T-cell (primary cell): Measurements from ENCODE around the gene DICER1. TPM values are rescaled to one million over a fixed set of nuclear protein-coding genes. Genes with fewer than 3 reads are reported as not detected.

Experiments used
- ATAC-seq, 4 experiments: fragments of 200-7000 bp in 3 of 4; fragments of 150-1000 bp in 1 of 4; cut with Tn5 transposase; replicated peaks in 1 of 4; 1 replicate in 3 of 4; 2 replicates in 1 of 4; pipeline ENCODE4 v1.10.0; 2021; ENCODE audit warnings: moderate library complexity in 3 of 4, mild to moderate bottlenecking in 2 of 4, moderate number of reproducible peaks in 1 of 4
- CTCF ChIA-PET, 2 donors: fragments of 300-600 bp; sonication (Branson Sonifier 250); formaldehyde crosslinking; loops; one replicate each; lab custom pipeline; 2022; ENCODE audit warnings: antibody characterized with exemption in 2 of 2; lab: Charles Lee
- POLR2A ChIA-PET, 2 donors: fragments of 300-600 bp; sonication (Branson Sonifier 250); formaldehyde crosslinking; loops; one replicate each; lab custom pipeline; 2022; ENCODE audit warnings: antibody characterized with exemption in 2 of 2; lab: Charles Lee
- DNase-seq, 35 experiments: peaks; one replicate each; pipeline versions ENCODE4 v3.0.0 to v3.0.0-alpha.2; 2013 to 2023
- H3K27ac ChIP-seq: one replicate; pipeline ENCODE4 v1.5.1; 2013; ENCODE audit warnings: low read length
- H3K27me3 ChIP-seq, 2 experiments: replicated peaks in 1 of 2; 1 replicate in 1 of 2; 2 replicates in 1 of 2; pipeline versions ENCODE4 v1.6.1 to v1.7.0; 2013; ENCODE audit warnings: low read length in 1 of 2, mixed read lengths in 1 of 2; ENCODE audit not compliant: control insufficient read depth in 2 of 2, insufficient read depth in 2 of 2; ENCODE audit errors: extremely low read depth in 1 of 2
- H3K36me3 ChIP-seq, 2 donors: 1 replicate in 1 of 2; 2 replicates in 1 of 2; pipeline versions ENCODE4 v1.6.1 to v1.7.0; 2013; ENCODE audit warnings: low read length in 1 of 2; ENCODE audit not compliant: control insufficient read depth in 2 of 2, insufficient read depth in 1 of 2; ENCODE audit errors: extremely low read depth in 1 of 2
- H3K4me1 ChIP-seq, 2 experiments: 1 replicate in 1 of 2; 2 replicates in 1 of 2; pipeline versions ENCODE4 v1.6.1 to v1.7.0; 2013; ENCODE audit warnings: low read length in 2 of 2, mixed read lengths in 1 of 2; ENCODE audit not compliant: insufficient read depth in 2 of 2, control insufficient read depth in 1 of 2; ENCODE audit errors: extremely low read depth in 1 of 2
- H3K4me3 ChIP-seq, 2 donors: 1 replicate in 1 of 2; 2 replicates in 1 of 2; pipeline versions ENCODE4 v1.5.1 to v1.7.0; 2013; ENCODE audit warnings: mild to moderate bottlenecking in 2 of 2, low read length in 1 of 2, moderate library complexity in 1 of 2; ENCODE audit not compliant: control insufficient read depth in 1 of 2; ENCODE audit errors: extremely low read depth in 1 of 2
- H3K9me3 ChIP-seq: 2 replicates; pipeline ENCODE4 v1.7.0; 2013
- H3K27ac Mint-ChIP-seq, 2 donors: one replicate each; pipeline ENCODE4 v1.8.0; 2020 to 2021; ENCODE audit warnings: mild to moderate bottlenecking in 2 of 2, mixed read lengths in 2 of 2
- H3K27me3 Mint-ChIP-seq, 2 donors: one replicate each; pipeline ENCODE4 v1.8.0; 2021 to 2022; ENCODE audit warnings: mixed read lengths in 2 of 2
- H3K36me3 Mint-ChIP-seq: one replicate; pipeline ENCODE4 v1.8.0; 2021; ENCODE audit warnings: mixed read lengths
- H3K4me1 Mint-ChIP-seq, 3 donors: one replicate each; pipeline ENCODE4 v1.8.0; 2020 to 2022; ENCODE audit warnings: mixed read lengths in 3 of 3, mild to moderate bottlenecking in 1 of 3
- H3K4me3 Mint-ChIP-seq, 3 donors: one replicate each; pipeline ENCODE4 v1.8.0; 2020 to 2022; ENCODE audit warnings: mild to moderate bottlenecking in 3 of 3, mixed read lengths in 3 of 3, moderate library complexity in 3 of 3
- H3K9me3 Mint-ChIP-seq, 3 donors: one replicate each; pipeline ENCODE4 v1.8.0; 2020 to 2022; ENCODE audit warnings: mixed read lengths in 3 of 3
- WGBS: methylation state at CpG from one replicate; pipeline ENCODE4 v1.1.5; 2013; ENCODE audit warnings: missing lambda C conversion rate; ENCODE audit not compliant: insufficient coverage; 5-methylcytosine and 5-hydroxymethylcytosine counted together
- total RNA-seq, 35 experiments: library from RNA in 6 of 35; stranded (reverse) in 6 of 35; fragments of 120-200 nt in 1 of 35; gene quantifications; one replicate each; pipeline versions ENCODE4 v1.2.1 to v1.2.4 and lab custom pipeline; 2013 to 2026

The DICER1 gene
- total RNA-seq, 5 donors from 2014 or later (not counting 1 experiment from before 2014, with no cell fraction given) = 40.1 to 62.8 (median 57.8) TPM

DNA sequence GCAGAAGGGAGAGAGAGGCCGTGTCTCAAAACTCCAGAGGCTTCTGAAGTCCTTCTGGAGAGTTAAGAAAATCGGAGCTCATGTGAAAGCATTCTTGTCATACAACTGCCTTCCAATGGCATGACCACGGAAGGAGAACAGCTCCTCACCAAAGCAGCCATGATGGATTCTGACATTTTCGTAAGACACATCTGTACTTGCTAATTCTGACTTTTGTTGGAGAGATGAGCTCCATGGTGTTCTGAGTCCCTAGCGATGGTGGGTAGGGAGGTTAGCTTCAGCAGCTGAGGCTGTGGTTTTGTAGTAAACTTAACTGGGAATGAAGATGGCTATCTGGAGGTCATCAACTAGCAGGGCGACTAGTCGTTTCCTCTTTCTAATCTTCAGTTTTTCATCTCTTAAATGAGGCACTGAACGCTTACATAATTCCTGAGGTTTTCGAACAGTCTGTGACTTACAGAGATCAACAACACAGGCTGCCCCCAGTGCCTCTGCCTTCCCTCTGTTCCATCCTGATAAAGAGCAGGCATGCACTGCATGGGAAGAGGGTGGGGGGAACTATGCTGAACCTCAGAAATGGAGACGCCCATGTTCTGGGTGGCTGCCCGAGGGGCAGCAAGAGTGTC is 28.6 kb upstream of the DICER1 start:
- H3K27me3 Mint-ChIP-seq = peaks cover 19 to 34% of the 10 kb centered on the region in 2 donors
- Histone ChIP-seq H3K4me3 (no peak overlapping the region), H3K4me1 (no peaks in the 10 kb centered on the region), H3K36me3 (no peaks in the 10 kb centered on the region), H3K27ac (no peak overlapping the region), H3K27me3 (peaks cover 0 to 31% of the 10 kb centered on the region in 2 experiments), H3K9me3 (no peaks in the 10 kb centered on the region)
- no peak for ATAC-seq
- ChIA-PET POLR2A (no interaction called here), CTCF (no interaction called here)
- peaks cover 3% of the 10 kb centered on the region for H3K36me3 Mint-ChIP-seq
- 24% methylated on average over 3 of the region's 11 CpGs for WGBS
- peaks cover 0 to 5% (median 4%) of the 10 kb centered on the region in 3 donors for H3K9me3 Mint-ChIP-seq
- H3K4me3 Mint-ChIP-seq = no peak overlapping the region
- no peak for DNase-seq
- no peak overlapping the region for H3K27ac Mint-ChIP-seq
- H3K4me1 Mint-ChIP-seq = peaks cover 0 to 2% (median 2%) of the 10 kb centered on the region in 3 donors

DNA sequence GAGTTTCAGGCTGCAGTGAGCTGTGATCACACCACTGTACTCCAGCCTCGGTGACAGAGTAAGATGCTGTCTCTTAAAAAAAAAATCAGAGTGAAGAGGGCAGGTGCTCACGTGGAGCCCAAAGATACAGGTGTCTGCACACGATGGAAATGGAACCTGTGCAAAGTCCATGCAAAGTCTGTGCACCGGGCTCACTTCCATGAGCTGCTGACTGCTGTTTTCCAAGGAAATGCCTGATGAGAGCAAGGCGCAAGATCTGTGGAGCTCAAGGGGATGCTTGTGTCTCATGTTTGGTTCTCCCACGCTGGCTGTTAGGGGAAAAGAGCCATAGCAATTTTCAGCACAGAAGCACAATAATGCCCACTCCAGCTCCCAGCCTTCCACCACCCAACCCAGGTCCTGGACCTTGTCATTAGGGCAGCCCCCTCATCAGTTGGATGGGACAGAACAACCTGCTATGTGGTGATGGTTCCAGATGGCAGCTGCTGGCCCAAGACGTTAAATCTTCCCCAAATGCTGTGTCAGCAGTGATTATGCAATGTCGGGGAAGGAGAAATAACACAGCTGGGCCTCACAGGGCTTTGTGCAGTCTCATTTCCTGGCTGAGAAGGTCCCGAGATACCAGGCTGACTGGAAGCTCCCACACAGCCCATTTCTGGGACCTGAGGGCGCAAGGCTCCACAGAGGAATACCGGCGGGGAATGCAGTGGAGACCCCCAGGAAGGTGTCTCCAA is 27.9 kb upstream of the DICER1 start:
- Mint-ChIP-seq H3K36me3 (peaks cover 7% of the 10 kb centered on the region), H3K27me3 (peaks cover 19 to 34% of the 10 kb centered on the region in 2 donors), H3K9me3 (peaks cover 0 to 5% (median 4%) of the 10 kb centered on the region in 3 donors), H3K4me1 (peaks cover 0 to 2% (median 2%) of the 10 kb centered on the region in 3 donors), H3K4me3 (no peak overlapping the region), H3K27ac (no peak overlapping the region)
- Histone ChIP-seq H3K36me3 (no peaks in the 10 kb centered on the region), H3K4me1 (no peaks in the 10 kb centered on the region), H3K27ac (no peak overlapping the region), H3K27me3 (peaks cover 0 to 30% of the 10 kb centered on the region in 2 experiments), H3K4me3 (no peak overlapping the region), H3K9me3 (no peaks in the 10 kb centered on the region)
- CTCF ChIA-PET = no interaction called here
- POLR2A ChIA-PET = no interaction called here
- 48% methylated on average over 11 of the region's 12 CpGs for WGBS
- DNase-seq (peak in 4 of 35 experiments; percentile 1 to 32 (median 4)), ATAC-seq (no peak)

DNA sequence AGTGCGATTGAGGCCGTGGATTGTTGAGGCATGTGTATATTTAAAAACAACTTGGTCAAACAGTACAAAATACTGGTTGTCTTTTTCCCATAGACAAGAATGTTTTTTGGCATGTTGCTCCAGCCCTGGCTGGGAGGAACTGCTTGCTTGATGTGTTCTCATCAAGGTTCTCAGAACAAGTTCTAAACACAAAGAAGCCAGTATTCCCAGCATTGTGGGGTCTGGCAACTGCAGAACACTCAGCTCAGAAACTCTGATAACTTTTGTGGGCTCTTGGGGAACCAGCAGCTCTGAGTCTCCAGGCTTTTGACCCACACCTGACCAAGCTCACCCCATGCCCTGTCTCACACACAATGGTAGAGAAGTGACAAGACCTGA is 27.1 kb upstream of the DICER1 start:
- H3K4me3 ChIP-seq = no peak overlapping the region
- peaks cover 12% of the 10 kb centered on the region for H3K36me3 Mint-ChIP-seq
- DNase-seq (no peak), ATAC-seq (no peak)
- peaks cover 0 to 31% of the 10 kb centered on the region in 2 experiments for H3K27me3 ChIP-seq
- H3K27me3 Mint-ChIP-seq = peaks cover 19 to 34% of the 10 kb centered on the region in 2 donors
- no peak overlapping the region for H3K4me3 Mint-ChIP-seq
- H3K9me3 Mint-ChIP-seq = peaks cover 0 to 5% (median 4%) of the 10 kb centered on the region in 3 donors
- ChIA-PET POLR2A (no interaction called here), CTCF (no interaction called here)
- H3K36me3 ChIP-seq = no peaks in the 10 kb centered on the region
- H3K4me1 ChIP-seq = no peaks in the 10 kb centered on the region
- H3K4me1 Mint-ChIP-seq = peaks cover 0 to 2% (median 2%) of the 10 kb centered on the region in 3 donors
- no peak overlapping the region for H3K27ac ChIP-seq
- H3K27ac Mint-ChIP-seq = no peak overlapping the region
- H3K9me3 ChIP-seq = no peaks in the 10 kb centered on the region
- 90% methylated on average over 2 of the region's 2 CpGs for WGBS

DNA sequence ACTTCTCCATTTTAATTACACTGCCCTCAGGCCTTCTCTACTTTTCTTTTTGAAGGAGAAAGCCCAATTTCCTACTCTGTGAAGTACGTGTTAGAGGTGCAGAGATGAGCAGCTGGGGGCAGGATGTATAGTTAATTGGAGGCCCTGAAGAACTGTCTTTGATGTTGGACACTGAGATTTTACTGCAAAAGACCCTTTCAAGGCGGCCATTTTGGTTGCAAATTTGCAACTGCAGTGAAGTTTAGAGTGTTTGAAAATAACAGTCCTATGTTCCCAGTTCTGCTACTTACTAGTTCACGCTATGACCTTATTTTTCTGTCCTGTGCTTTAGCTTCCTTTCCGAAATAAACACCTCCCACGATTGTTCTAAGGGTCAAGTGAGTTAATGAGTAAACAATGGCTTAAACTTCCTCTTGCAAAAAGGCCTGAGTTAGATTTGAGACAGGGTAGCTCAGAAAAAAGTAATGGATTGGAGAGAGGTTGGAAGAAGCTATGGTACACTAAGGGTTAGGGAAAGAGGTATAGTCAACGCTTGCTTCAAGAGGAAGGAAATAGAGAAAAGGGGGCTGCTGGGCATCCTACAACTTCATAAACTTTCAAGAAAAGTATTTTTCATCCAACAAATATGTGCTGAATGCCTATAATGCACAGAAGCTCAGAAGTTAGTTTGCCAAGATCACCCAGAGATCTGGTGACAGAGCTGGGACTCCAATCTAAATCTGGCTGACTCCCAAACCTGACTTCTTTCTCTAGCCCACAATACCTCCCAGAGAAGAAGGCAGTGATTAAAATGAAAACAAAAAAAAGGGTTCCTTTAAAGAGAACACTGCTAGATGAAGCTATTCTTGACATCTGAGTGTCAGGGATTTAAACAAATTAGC is 26.4 kb upstream of the DICER1 start:
- no peak overlapping the region for H3K27ac Mint-ChIP-seq
- ChIA-PET CTCF (no interaction called here), POLR2A (no interaction called here)
- WGBS = no CpG with 5 or more reads among the region's 6 CpGs
- no peak overlapping the region for H3K4me3 ChIP-seq
- no peak overlapping the region for H3K27ac ChIP-seq
- H3K9me3 ChIP-seq = no peaks in the 10 kb centered on the region
- no peaks in the 10 kb centered on the region for H3K4me1 ChIP-seq
- peaks cover 0 to 31% of the 10 kb centered on the region in 2 experiments for H3K27me3 ChIP-seq
- no peak overlapping the region for H3K4me3 Mint-ChIP-seq
- peaks cover 15% of the 10 kb centered on the region for H3K36me3 Mint-ChIP-seq
- DNase-seq (no peak), ATAC-seq (no peak)
- H3K36me3 ChIP-seq = no peaks in the 10 kb centered on the region
- H3K9me3 Mint-ChIP-seq = peaks cover 0 to 5% (median 4%) of the 10 kb centered on the region in 3 donors
- H3K4me1 Mint-ChIP-seq = peaks cover 0 to 2% (median 2%) of the 10 kb centered on the region in 3 donors
- H3K27me3 Mint-ChIP-seq = peaks cover 19 to 34% of the 10 kb centered on the region in 2 donors

DNA sequence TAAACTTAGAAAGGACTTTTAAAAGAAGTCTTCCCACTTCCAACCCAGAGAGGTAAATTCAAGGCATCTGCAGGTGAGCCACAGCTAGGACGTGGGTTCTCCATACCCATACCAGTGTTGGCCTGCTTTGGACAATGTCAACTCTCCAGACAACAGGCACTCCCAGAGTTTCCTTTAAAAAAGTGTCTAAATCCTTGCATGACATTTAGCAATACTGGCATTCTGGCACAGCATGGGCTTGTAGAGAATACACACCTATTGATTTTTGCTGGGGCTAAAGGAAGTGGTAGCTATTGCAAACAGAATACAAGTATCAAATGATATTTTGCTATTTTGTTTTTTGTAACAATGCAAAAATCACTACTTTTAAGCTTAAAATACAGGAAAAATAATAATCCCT is 25.8 kb upstream of the DICER1 start:
- H3K27me3 ChIP-seq = peaks cover 0 to 34% of the 10 kb centered on the region in 2 experiments
- CTCF ChIA-PET = no interaction called here
- H3K36me3 ChIP-seq = no peaks in the 10 kb centered on the region
- no peaks in the 10 kb centered on the region for H3K9me3 ChIP-seq
- Mint-ChIP-seq H3K4me3 (no peak overlapping the region), H3K27me3 (peaks cover 14 to 37% of the 10 kb centered on the region in 2 donors), H3K9me3 (peaks cover 0 to 2% (median 2%) of the 10 kb centered on the region in 3 donors), H3K36me3 (peaks cover 19% of the 10 kb centered on the region), H3K27ac (no peak overlapping the region), H3K4me1 (peaks cover 0 to 2% (median 2%) of the 10 kb centered on the region in 3 donors)
- POLR2A ChIA-PET = no interaction called here
- ATAC-seq (no peak), DNase-seq (no peak)
- H3K4me1 ChIP-seq = no peaks in the 10 kb centered on the region
- no peak overlapping the region for H3K4me3 ChIP-seq
- 60% methylated on average over 1 of the region's 1 CpG for WGBS
- no peak overlapping the region for H3K27ac ChIP-seq

DNA sequence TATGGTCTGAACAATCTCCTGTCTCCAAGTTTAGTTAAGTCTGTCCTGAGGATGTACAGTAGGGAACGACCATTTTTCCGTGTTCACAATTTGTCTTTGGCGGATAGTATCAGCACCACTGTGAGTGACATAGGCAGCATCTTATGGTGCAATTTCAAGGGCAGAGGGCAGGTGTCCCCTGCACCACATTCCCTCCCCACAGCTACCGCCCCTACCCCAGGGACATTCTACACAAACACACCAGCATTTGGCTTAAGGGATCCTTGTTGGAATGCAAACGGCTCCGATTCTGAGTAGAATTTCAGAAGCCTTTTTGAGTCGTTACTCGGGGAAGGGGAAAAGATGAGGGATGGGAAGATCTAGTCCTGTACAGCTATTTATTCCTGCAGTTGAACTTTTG is 25.1 kb upstream of the DICER1 start:
- Histone ChIP-seq H3K27me3 (peaks cover 0 to 29% of the 10 kb centered on the region in 2 experiments), H3K36me3 (no peaks in the 10 kb centered on the region), H3K4me1 (no peaks in the 10 kb centered on the region), H3K4me3 (no peak overlapping the region), H3K9me3 (no peaks in the 10 kb centered on the region), H3K27ac (no peak overlapping the region)
- no CpG with 5 or more reads among the region's 8 CpGs for WGBS
- peaks cover 23% of the 10 kb centered on the region for H3K36me3 Mint-ChIP-seq
- no peaks in the 10 kb centered on the region for H3K9me3 Mint-ChIP-seq
- H3K27me3 Mint-ChIP-seq = peaks cover 14 to 34% of the 10 kb centered on the region in 2 donors
- ATAC-seq = no peak
- H3K4me1 Mint-ChIP-seq = peaks cover 0 to 2% (median 2%) of the 10 kb centered on the region in 3 donors
- CTCF ChIA-PET = no interaction called here
- H3K4me3 Mint-ChIP-seq = no peak overlapping the region
- no peak overlapping the region for H3K27ac Mint-ChIP-seq
- no peak for DNase-seq
- POLR2A ChIA-PET = no interaction called here
